Fibroblast of lung (primary cell): Measurements from ENCODE around the gene ENO3.

ENCODE experiments used
- CTCF ChIP-seq, 2 donors: IDR thresholded peaks in 1 of 2; conservative IDR thresholded peaks in 1 of 2; 1 replicate in 1 of 2; 2 replicates in 1 of 2; pipeline ENCODE4 v1.5.1; 2011 to 2012; ENCODE audit warnings: low read length in 2 of 2, control low read depth in 1 of 2, inconsistent platforms in 1 of 2, low read depth in 1 of 2, mild to moderate bottlenecking in 1 of 2
- EZH2 ChIP-seq: IDR thresholded peaks from 2 replicates; pipeline ENCODE4 v1.5.1; 2012; ENCODE audit warnings: low read length, control low read depth, mild to moderate bottlenecking; ENCODE audit errors: missing control alignments

DNA sequence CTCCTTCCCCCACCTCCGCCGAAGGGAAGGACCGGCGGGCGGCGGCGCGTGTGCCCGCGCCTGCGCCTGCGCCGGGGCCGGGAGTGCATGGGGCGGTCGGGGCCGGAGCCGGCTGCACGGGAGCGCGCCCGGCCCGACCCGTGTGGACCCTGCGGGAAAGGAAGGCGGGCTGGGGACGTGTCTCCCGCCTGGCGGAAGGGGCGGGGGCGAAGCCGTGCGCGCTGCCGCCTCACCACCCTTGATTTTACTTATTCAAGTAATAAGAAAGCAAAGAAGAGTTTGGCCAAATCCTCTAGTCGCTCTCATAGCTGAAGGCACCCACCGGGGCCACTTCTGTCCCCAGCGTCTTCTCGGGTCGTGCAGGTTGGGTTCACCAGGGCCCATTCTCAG is 2.0 kb upstream of the ENO3 start:
- no peak for TF ChIP-seq EZH2
- no peak for TF ChIP-seq CTCF (conservative IDR thresholded peaks at IDR 0.05 in 1 of 2, IDR thresholded peaks at IDR 0.05 in 1 of 2; ENCODE audit: low read depth in 1 of 2, low read length in 2 of 2)
